Neutrophil (primary cell): Measurements from ENCODE around the gene TNS4.

Experiments
- H3K27ac ChIP-seq: fragments of 200-600 bp; sonication (generic); 2 replicates; pipeline ENCODE4 v1.5.1; 2016; ENCODE audit warnings: mild to moderate bottlenecking, moderate library complexity
- H3K27me3 ChIP-seq: fragments of 200-600 bp; sonication (generic); 2 replicates; pipeline ENCODE4 v1.6.0; 2016; ENCODE audit warnings: mild to moderate bottlenecking
- H3K36me3 ChIP-seq: fragments of 200-600 bp; sonication (generic); 2 replicates; pipeline ENCODE4 v1.5.1; 2017
- H3K4me1 ChIP-seq, 2 experiments: fragments of 200-600 bp in 1 of 2; sonication (generic) in 1 of 2; 1 replicate in 1 of 2; 2 replicates in 1 of 2; pipeline versions ENCODE4 v1.5.1 to v1.6.1; 2013 to 2016; ENCODE audit warnings: low read depth in 1 of 2, low read length in 1 of 2, mild to moderate bottlenecking in 1 of 2, moderate library complexity in 1 of 2; ENCODE audit not compliant: control insufficient read depth in 1 of 2, insufficient read depth in 1 of 2
- H3K4me3 ChIP-seq, 2 experiments: fragments of 200-600 bp in 1 of 2; sonication (generic) in 1 of 2; 1 replicate in 1 of 2; 2 replicates in 1 of 2; pipeline ENCODE4 v1.5.1; 2013 to 2016; ENCODE audit warnings: low read depth in 1 of 2, low read length in 1 of 2, mild to moderate bottlenecking in 1 of 2, moderate library complexity in 1 of 2
- H3K9me3 ChIP-seq: fragments of 200-600 bp; sonication (generic); 2 replicates; pipeline ENCODE4 v1.5.1; 2016
- CTCF ChIP-seq: fragments of 200-600 bp; sonication (generic); IDR thresholded peaks from 2 replicates; pipeline ENCODE4 v1.5.1; 2016; ENCODE audit warnings: antibody characterized with exemption

Gene TNS4

DNA sequence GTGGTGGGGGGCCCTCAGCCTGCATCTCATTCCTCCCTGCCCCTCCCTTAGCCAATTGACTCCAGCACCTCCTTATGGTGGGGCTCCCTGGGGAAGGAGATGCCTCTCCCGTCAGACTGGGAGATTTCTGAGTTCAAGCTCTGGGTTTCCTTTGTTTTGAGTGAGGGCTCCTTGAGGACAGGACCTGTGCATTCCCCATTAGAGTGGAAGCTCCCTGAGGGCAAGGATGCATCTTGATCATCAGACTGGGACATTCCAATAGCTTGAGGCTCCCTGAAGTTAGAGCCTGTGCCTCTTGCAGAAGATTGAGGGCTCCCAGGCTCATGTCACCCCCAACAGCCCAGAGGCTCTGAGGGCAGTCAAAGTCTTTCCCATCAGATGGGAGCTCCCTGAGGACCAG, 23.6 kb downstream of the TNS4 start:
- H3K27ac ChIP-seq = no peak overlapping the region
- no peak overlapping the region for H3K4me3 ChIP-seq
- H3K36me3 ChIP-seq = no peaks in the 10 kb centered on the region
- peaks cover 57% of the 10 kb centered on the region for H3K27me3 ChIP-seq
- H3K4me1 ChIP-seq = no peaks in the 10 kb centered on the region
- no peaks in the 10 kb centered on the region for H3K9me3 ChIP-seq
- no peak for TF ChIP-seq CTCF

DNA sequence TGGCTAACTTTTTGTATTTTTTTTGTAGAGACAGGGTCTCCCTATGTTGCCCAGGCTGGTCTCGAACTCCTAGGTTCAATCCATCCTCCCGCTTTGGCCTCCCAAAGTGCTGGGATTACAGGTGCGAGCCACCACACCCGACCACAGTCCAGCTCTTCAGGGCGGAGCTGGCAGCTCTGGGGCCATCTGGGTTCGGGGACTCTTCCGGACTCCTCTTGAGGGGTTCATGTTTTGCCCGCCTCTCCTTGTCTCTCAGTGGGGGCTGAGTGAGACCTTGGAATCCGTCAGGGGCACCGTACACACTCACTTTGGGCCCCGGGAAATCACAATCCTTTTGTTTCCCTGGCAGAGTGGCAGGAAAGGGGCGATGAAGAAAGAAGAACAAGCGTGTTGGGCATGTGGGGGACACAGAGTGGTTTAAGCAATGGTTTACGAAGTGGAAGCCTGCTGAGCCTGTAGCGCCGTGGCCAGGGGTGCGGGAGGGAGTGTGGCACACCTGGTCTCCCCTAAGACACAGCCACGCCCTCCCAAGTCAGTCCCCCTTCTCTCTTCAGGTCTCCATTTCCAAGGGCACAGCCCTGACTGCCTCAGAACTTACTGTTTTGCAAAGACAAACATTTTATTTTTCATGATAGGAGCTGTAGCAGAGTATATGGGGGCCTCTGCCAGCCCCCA, 26.1 kb downstream of the TNS4 start:
- H3K9me3 ChIP-seq = no peaks in the 10 kb centered on the region
- H3K4me1 ChIP-seq = no peaks in the 10 kb centered on the region
- no peak for TF ChIP-seq CTCF
- peaks cover 53% of the 10 kb centered on the region for H3K27me3 ChIP-seq
- no peak overlapping the region for H3K27ac ChIP-seq
- no peaks in the 10 kb centered on the region for H3K36me3 ChIP-seq
- H3K4me3 ChIP-seq = no peak overlapping the region

- Histone ChIP-seq H3K9me3 (no peaks in the 10 kb centered on the region), H3K4me1 (no peaks in the 10 kb centered on the region), H3K36me3 (no peaks in the 10 kb centered on the region), H3K4me3 (no peak overlapping the region), H3K27me3 (peaks cover 53% of the 10 kb centered on the region), H3K27ac (no peak overlapping the region)
- TF ChIP-seq CTCF = no peak
Observed at GRCh38 chr17:40474419-40475002, 26.9 kb downstream of the TNS4 start.

DNA sequence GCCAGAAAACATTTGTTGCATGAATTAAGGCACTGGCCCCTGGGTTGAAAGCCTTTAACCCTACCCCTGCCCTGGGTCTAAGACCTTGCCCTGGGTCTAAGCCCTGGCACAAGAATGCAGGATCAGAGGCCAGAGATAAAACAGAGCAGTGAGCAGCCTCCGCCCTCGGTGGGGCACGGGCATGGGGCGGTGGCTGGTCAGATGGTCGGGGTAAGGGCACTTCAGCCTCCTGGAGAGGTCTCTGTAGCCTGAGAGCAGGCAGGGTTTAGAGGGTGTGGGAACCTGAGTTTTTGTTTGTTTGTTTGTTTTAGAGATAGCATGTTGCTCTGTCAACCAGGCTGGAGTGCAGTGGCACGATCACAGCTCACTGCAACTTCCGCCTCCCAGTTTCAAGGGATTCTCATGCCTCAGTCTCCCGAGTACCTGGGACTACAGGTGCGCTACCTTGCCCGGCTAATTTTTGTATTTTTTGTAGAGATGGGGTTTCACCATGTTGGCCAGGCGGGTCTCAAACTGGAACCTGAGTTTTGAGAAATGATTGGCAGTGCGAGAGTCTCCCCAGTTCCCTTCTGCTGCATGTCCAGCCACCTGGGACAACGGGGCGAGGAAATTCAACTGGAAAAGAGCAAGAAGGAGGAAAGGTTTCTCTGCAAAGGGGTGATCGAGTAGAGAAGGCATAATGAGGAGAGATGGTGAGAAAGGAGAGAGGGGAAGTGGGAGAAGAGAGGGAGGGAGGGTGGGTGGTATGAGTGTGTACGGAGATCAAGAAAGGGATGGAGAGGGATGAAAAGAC, 27.7 kb downstream of the TNS4 start:
- no peaks in the 10 kb centered on the region for H3K36me3 ChIP-seq
- H3K27me3 ChIP-seq = peaks cover 51% of the 10 kb centered on the region
- H3K9me3 ChIP-seq = no peaks in the 10 kb centered on the region
- H3K27ac ChIP-seq = no peak overlapping the region
- no peak for TF ChIP-seq CTCF
- no peak overlapping the region for H3K4me3 ChIP-seq
- no peaks in the 10 kb centered on the region for H3K4me1 ChIP-seq

- Histone ChIP-seq H3K27me3 (peaks cover 44% of the 10 kb centered on the region), H3K27ac (no peak overlapping the region), H3K36me3 (no peaks in the 10 kb centered on the region), H3K4me3 (no peak overlapping the region), H3K9me3 (no peaks in the 10 kb centered on the region), H3K4me1 (no peaks in the 10 kb centered on the region)
- TF ChIP-seq CTCF = no peak
Observed at GRCh38 chr17:40472733-40473452, 28.5 kb downstream of the TNS4 start.
